Duodenal mucosa (tissue), 2 donors: ENCODE measurements around the gene HECTD4.
A peak's percentile ranks its signal among the peaks of the same experiment; 100 is the strongest.
"Not testable (repeated sequence)": the region's sequence is repeated elsewhere in the genome, so short reads cannot be mapped to it uniquely, and the experiment has no call there.

Experiments used
- H3K27ac ChIP-seq: one replicate; pipeline ENCODE4 v1.7.0; 2013; ENCODE audit warnings: low read depth, low read length
- H3K27me3 ChIP-seq, 2 donors: one replicate each; pipeline ENCODE4 v1.7.0; 2013; ENCODE audit warnings: low read length in 2 of 2, control low read depth in 1 of 2; ENCODE audit not compliant: insufficient read depth in 2 of 2, control insufficient read depth in 1 of 2
- H3K36me3 ChIP-seq, 2 donors: one replicate each; pipeline ENCODE4 v1.7.0; 2013; ENCODE audit warnings: low read length in 2 of 2, control low read depth in 1 of 2; ENCODE audit not compliant: insufficient read depth in 2 of 2, control insufficient read depth in 1 of 2
- H3K4me1 ChIP-seq, 2 donors: one replicate each; pipeline ENCODE4 v1.7.0; 2013; ENCODE audit warnings: low read length in 2 of 2, control low read depth in 1 of 2; ENCODE audit not compliant: insufficient read depth in 2 of 2, control insufficient read depth in 1 of 2
- H3K4me3 ChIP-seq, 2 donors: one replicate each; pipeline ENCODE4 v1.7.0; 2013; ENCODE audit warnings: low read length in 2 of 2, low read depth in 1 of 2
- H3K9ac ChIP-seq, 2 donors: one replicate each; pipeline ENCODE4 v1.7.0; 2013; ENCODE audit warnings: low read length in 2 of 2, low read depth in 1 of 2
- H3K9me3 ChIP-seq, 2 donors: one replicate each; pipeline ENCODE4 v1.7.0; 2013; ENCODE audit warnings: low read length in 2 of 2, control low read depth in 1 of 2; ENCODE audit not compliant: control insufficient read depth in 1 of 2

The HECTD4 gene

GRCh38 chr12:112419297-112420133, 37.3 kb upstream of the HECTD4 start:
- peak overlapping the region; percentile 92 for H3K27ac ChIP-seq
- H3K27me3 ChIP-seq, result no peaks in the 10 kb centered on the region
- H3K4me1 ChIP-seq, result peaks cover 9 to 11% of the 10 kb centered on the region in 2 donors
- no peaks in the 10 kb centered on the region for H3K36me3 ChIP-seq
- H3K9me3 ChIP-seq, result no peaks in the 10 kb centered on the region
- peak overlapping the region; percentile 78 to 85 for H3K9ac ChIP-seq
- H3K4me3 ChIP-seq, result peak overlapping the region; percentile 96 to 97

GRCh38 chr12:112418608-112419296, 36.5 kb upstream of the HECTD4 start, which contains the start of gene PTPN11:
Gene PTPN11 (plus strand): TSS chr12:112418947. CDS start chr12:112419112, 165 bp downstream.
- no peaks in the 10 kb centered on the region for H3K36me3 ChIP-seq
- H3K4me1 ChIP-seq, result peaks cover 9 to 11% of the 10 kb centered on the region in 2 donors
- peak within 1 kb of the TSS; percentile 85 to 91 for H3K9ac ChIP-seq
- H3K9me3 ChIP-seq, result no peaks in the 10 kb centered on the region
- peak within 1 kb of the TSS; percentile 96 to 97 for H3K4me3 ChIP-seq
- peak within 1 kb of the TSS; percentile 92 for H3K27ac ChIP-seq
- H3K27me3 ChIP-seq, result no peaks in the 10 kb centered on the region

GRCh38 chr12:112418273-112418607, 36.0 kb upstream of the HECTD4 start:
- Histone ChIP-seq H3K4me3 (peak overlapping the region; percentile 96 to 97), H3K9me3 (no peaks in the 10 kb centered on the region)

GRCh38 chr12:112415457-112415856, 33.2 kb upstream of the HECTD4 start:
- not testable (repeated sequence) for H3K27me3 ChIP-seq, H3K4me1 ChIP-seq, H3K9ac ChIP-seq, H3K9me3 ChIP-seq, H3K4me3 ChIP-seq, H3K27ac ChIP-seq, H3K36me3 ChIP-seq

More at GRCh38 chr12:112418273-112418607, 36.0 kb upstream of the HECTD4 start:
- H3K4me1 ChIP-seq, result peaks cover 9 to 11% of the 10 kb centered on the region in 2 donors
- peak overlapping the region; percentile 85 to 91 for H3K9ac ChIP-seq
- H3K27ac ChIP-seq, result peak overlapping the region; percentile 92
- H3K36me3 ChIP-seq, result no peaks in the 10 kb centered on the region
- no peaks in the 10 kb centered on the region for H3K27me3 ChIP-seq

- H3K9me3 ChIP-seq, result no peaks in the 10 kb centered on the region
- no peak overlapping the region for H3K9ac ChIP-seq
- H3K4me1 ChIP-seq, result no peaks in the 10 kb centered on the region
- H3K27ac ChIP-seq, result no peak overlapping the region
- no peaks in the 10 kb centered on the region for H3K36me3 ChIP-seq
- no peak overlapping the region for H3K4me3 ChIP-seq
- no peaks in the 10 kb centered on the region for H3K27me3 ChIP-seq
Observed at GRCh38 chr12:112413855-112414625, 31.8 kb upstream of the HECTD4 start.

GRCh38 chr12:112409906-112410244, 27.6 kb upstream of the HECTD4 start:
- Histone ChIP-seq H3K4me1 (peaks cover 15 to 17% of the 10 kb centered on the region in 2 donors), H3K4me3 (no peak overlapping the region), H3K36me3 (peaks cover 30 to 33% of the 10 kb centered on the region in 2 donors), H3K27ac (no peak overlapping the region), H3K9me3 (no peaks in the 10 kb centered on the region), H3K9ac (no peak overlapping the region), H3K27me3 (no peaks in the 10 kb centered on the region)

GRCh38 chr12:112409064-112409905, 27.1 kb upstream of the HECTD4 start, which contains the start of gene RPL6:
Gene RPL6 (minus strand): TSS chr12:112409605. CDS start chr12:112408656, 949 bp downstream.
- Histone ChIP-seq H3K4me3 (peak within 1 kb of the TSS; percentile 86 to 99), H3K4me1 (peaks cover 15 to 17% of the 10 kb centered on the region in 2 donors), H3K9ac (peak within 1 kb of the TSS; percentile 93), H3K27ac (peak within 1 kb of the TSS; percentile 83), H3K36me3 (peaks cover 35 to 39% of the 10 kb centered on the region in 2 donors), H3K9me3 (no peaks in the 10 kb centered on the region), H3K27me3 (no peaks in the 10 kb centered on the region)

- H3K9ac ChIP-seq, result peak overlapping the region; percentile 93
- H3K36me3 ChIP-seq, result peaks cover 35 to 41% of the 10 kb centered on the region in 2 donors
- no peaks in the 10 kb centered on the region for H3K9me3 ChIP-seq
- H3K4me1 ChIP-seq, result peaks cover 15 to 17% of the 10 kb centered on the region in 2 donors
- peak overlapping the region; percentile 83 for H3K27ac ChIP-seq
- H3K4me3 ChIP-seq, result peak overlapping the region; percentile 86 to 99
- H3K27me3 ChIP-seq, result no peaks in the 10 kb centered on the region
Observed at GRCh38 chr12:112408621-112409020, 26.4 kb upstream of the HECTD4 start.

GRCh38 chr12:112407683-112408082, 25.5 kb upstream of the HECTD4 start:
- not testable (repeated sequence) for H3K9me3 ChIP-seq, H3K27ac ChIP-seq, H3K27me3 ChIP-seq
- peaks cover 35 to 41% of the 10 kb centered on the region in 2 donors for H3K36me3 ChIP-seq
- peaks cover 15 to 17% of the 10 kb centered on the region in 2 donors for H3K4me1 ChIP-seq
- peak overlapping the region; percentile 86 to 99 for H3K4me3 ChIP-seq
- peak overlapping the region; percentile 17 to 93 for H3K9ac ChIP-seq
